IMR-90 (cell line): ENCODE measurements around the gene MBOAT1.

ENCODE experiments used
- BHLHE40 ChIP-seq: fragments of 150-350 bp; IDR thresholded peaks from 2 replicates; pipeline ENCODE4 v1.6.1; 2016; ENCODE audit warnings: mild to moderate bottlenecking, low read depth, low read length
- CEBPB ChIP-seq: IDR thresholded peaks from 2 replicates; pipeline ENCODE4 v1.6.1; 2012; ENCODE audit warnings: low read depth, low read length, improper control_type of control experiment
- CHD1 ChIP-seq: IDR thresholded peaks from 2 replicates; pipeline ENCODE4 v1.6.1; 2012; ENCODE audit warnings: low read depth, low read length, improper control_type of control experiment
- FOS ChIP-seq: fragments of 150-350 bp; IDR thresholded peaks from 2 replicates; pipeline ENCODE4 v1.6.1; 2016; ENCODE audit warnings: low read depth, low read length
- MAZ ChIP-seq: IDR thresholded peaks from 2 replicates; pipeline ENCODE4 v1.6.1; 2012; ENCODE audit warnings: low read depth, mild to moderate bottlenecking, low read length, improper control_type of control experiment, moderate library complexity, borderline replicate concordance
- MXI1 ChIP-seq: IDR thresholded peaks from 2 replicates; pipeline ENCODE4 v1.6.1; 2012; ENCODE audit warnings: low read depth, mild to moderate bottlenecking, low read length, moderate library complexity, borderline replicate concordance
- POLR2A ChIP-seq: IDR thresholded peaks from 2 replicates; pipeline ENCODE4 v1.6.1; 2012; ENCODE audit warnings: mild to moderate bottlenecking, low read depth, low read length
- RAD21 ChIP-seq: IDR thresholded peaks from 2 replicates; pipeline ENCODE4 v1.6.1; 2012; ENCODE audit warnings: low read length, improper control_type of control experiment
- RCOR1 ChIP-seq: IDR thresholded peaks from 2 replicates; pipeline ENCODE4 v1.6.1; 2012; ENCODE audit warnings: mild to moderate bottlenecking, low read length, improper control_type of control experiment; ENCODE audit not compliant: insufficient replicate concordance
- RFX5 ChIP-seq: IDR thresholded peaks from 2 replicates; pipeline ENCODE4 v1.8.0; 2012; ENCODE audit warnings: low read depth, mild to moderate bottlenecking, low read length, moderate library complexity
- SMC3 ChIP-seq: fragments of 150-350 bp; IDR thresholded peaks from 2 replicates; pipeline ENCODE4 v1.6.1; 2016; ENCODE audit warnings: low read depth, mild to moderate bottlenecking, antibody characterized with exemption, low read length, moderate library complexity
- USF2 ChIP-seq: fragments of 150-350 bp; IDR thresholded peaks from 2 replicates; pipeline ENCODE4 v1.6.1; 2017; ENCODE audit warnings: mild to moderate bottlenecking, antibody characterized with exemption, low read length, low read depth
- TF ChIP-seq, protein P1 (sequence below): conservative IDR thresholded peaks from 2 replicates; pipeline ENCODE4 v1.5.1; 2012; ENCODE audit warnings: mild to moderate bottlenecking, low read depth, low read length, improper control_type of control experiment

GRCh38 chr6:20060252-20060651 lies 152.0 kb downstream of the MBOAT1 start:
- TF ChIP-seq, protein P1, sequence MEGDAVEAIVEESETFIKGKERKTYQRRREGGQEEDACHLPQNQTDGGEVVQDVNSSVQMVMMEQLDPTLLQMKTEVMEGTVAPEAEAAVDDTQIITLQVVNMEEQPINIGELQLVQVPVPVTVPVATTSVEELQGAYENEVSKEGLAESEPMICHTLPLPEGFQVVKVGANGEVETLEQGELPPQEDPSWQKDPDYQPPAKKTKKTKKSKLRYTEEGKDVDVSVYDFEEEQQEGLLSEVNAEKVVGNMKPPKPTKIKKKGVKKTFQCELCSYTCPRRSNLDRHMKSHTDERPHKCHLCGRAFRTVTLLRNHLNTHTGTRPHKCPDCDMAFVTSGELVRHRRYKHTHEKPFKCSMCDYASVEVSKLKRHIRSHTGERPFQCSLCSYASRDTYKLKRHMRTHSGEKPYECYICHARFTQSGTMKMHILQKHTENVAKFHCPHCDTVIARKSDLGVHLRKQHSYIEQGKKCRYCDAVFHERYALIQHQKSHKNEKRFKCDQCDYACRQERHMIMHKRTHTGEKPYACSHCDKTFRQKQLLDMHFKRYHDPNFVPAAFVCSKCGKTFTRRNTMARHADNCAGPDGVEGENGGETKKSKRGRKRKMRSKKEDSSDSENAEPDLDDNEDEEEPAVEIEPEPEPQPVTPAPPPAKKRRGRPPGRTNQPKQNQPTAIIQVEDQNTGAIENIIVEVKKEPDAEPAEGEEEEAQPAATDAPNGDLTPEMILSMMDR: no peak
- no peak for TF ChIP-seq RFX5
- no peak for TF ChIP-seq POLR2A
- TF ChIP-seq BHLHE40: no peak
- TF ChIP-seq RAD21: no peak
- no peak for TF ChIP-seq FOS
- TF ChIP-seq CEBPB: no peak
- TF ChIP-seq CHD1: no peak
- TF ChIP-seq MXI1: no peak
- no peak for TF ChIP-seq SMC3
- TF ChIP-seq USF2: no peak
- TF ChIP-seq RCOR1: no peak
- TF ChIP-seq MAZ: no peak
